A549 (cell line): Measurements from ENCODE around the gene POLR2H. TPM values are rescaled to one million over a fixed set of nuclear protein-coding genes. Genes with fewer than 3 reads are reported as not detected.

Source experiments
- ATAC-seq, 2 experiments: fragments of 200-7000 bp in 1 of 2; fragments of >200 bp in 1 of 2; cut with Nextera tagmentation in 1 of 2; cut with Tn5 transposase in 1 of 2; 3 replicates each; pipeline versions ENCODE4 v1.8.0 to v1.9.1; 2018 to 2020; ENCODE audit warnings: mild to moderate bottlenecking in 1 of 2, moderate library complexity in 1 of 2
- CTCF ChIA-PET: fragments of 300-600 bp; sonication (Branson Sonifier 250); formaldehyde crosslinking; extraction: SDS; loops from one replicate; lab custom pipeline; 2021; ENCODE audit warnings: antibody characterized with exemption, inconsistent platforms; lab: Yijun Ruan, JAX
- POLR2A ChIA-PET: fragments of 350-600 bp; formaldehyde crosslinking; extraction: SDS; loops from one replicate; lab custom pipeline; 2021; ENCODE audit warnings: antibody characterized with exemption, inconsistent platforms; lab: Yijun Ruan, JAX
- DNase-seq, 2 experiments: peaks; one replicate each; pipeline versions ENCODE4 v3.0.0 to v3.0.0-alpha.2; 2011 to 2016; ENCODE audit warnings: low read depth in 1 of 2, low spot score in 1 of 2
- FAIRE-seq: peaks from 2 replicates; lab custom pipeline; 2011; peaks lifted over from hg19 to GRCh38; lab: Jason Lieb, UNC
- H3K27ac ChIP-seq, 2 experiments: fragments of >200 bp; sonication (Bioruptor Twin); formaldehyde crosslinking; 3 replicates each; pipeline ENCODE4 v1.5.1; 2016 to 2017
- H3K4me1 ChIP-seq: fragments of >200 bp; sonication (Bioruptor Twin); formaldehyde crosslinking; 3 replicates; pipeline ENCODE4 v1.6.1; 2016
- H3K4me2 ChIP-seq: fragments of >200 bp; sonication (Bioruptor Twin); formaldehyde crosslinking; 3 replicates; pipeline ENCODE4 v1.6.1; 2016
- H3K4me3 ChIP-seq: fragments of >200 bp; sonication (Bioruptor Twin); formaldehyde crosslinking; 3 replicates; pipeline ENCODE4 v1.5.1; 2016
- H3K9me3 ChIP-seq: fragments of >200 bp; sonication (Bioruptor Twin); formaldehyde crosslinking; 3 replicates; pipeline ENCODE4 v1.6.1; 2016
- CHD4 ChIP-seq: fragments of 200-600 bp; sonication (generic); IDR thresholded peaks from 2 replicates; pipeline ENCODE4 v1.6.1; 2016; ENCODE audit warnings: antibody characterized with exemption, mild to moderate bottlenecking, borderline replicate concordance
- CTCF ChIP-seq: fragments of >200 bp; sonication (Bioruptor Twin); formaldehyde crosslinking; IDR thresholded peaks from 3 replicates; pipeline ENCODE4 v1.5.1; 2016
- EHF ChIP-seq: fragments of 250-450 bp; sonication (Bioruptor Pico); IDR thresholded peaks from 2 replicates; pipeline ENCODE4 v1.5.0; 2020; ENCODE audit warnings: mild to moderate bottlenecking
- EHMT2 ChIP-seq: fragments of 200-600 bp; sonication (generic); IDR thresholded peaks from 2 replicates; pipeline ENCODE4 v1.6.1; 2016; ENCODE audit warnings: antibody characterized with exemption, low read depth, mild to moderate bottlenecking, moderate library complexity
- EP300 ChIP-seq, 2 experiments: fragments of >200 bp; sonication (Bioruptor Twin); formaldehyde crosslinking; IDR thresholded peaks; 2 replicates in 1 of 2; 3 replicates in 1 of 2; pipeline ENCODE4 v1.6.1; 2016 to 2017
- ESRRA ChIP-seq: fragments of 150-350 bp; IDR thresholded peaks from 2 replicates; pipeline ENCODE4 v1.6.1; 2014; ENCODE audit warnings: mild to moderate bottlenecking, low read length, borderline replicate concordance
- FOSL2 ChIP-seq, 2 experiments: fragments of 450-650 bp in 1 of 2; fragments of >200 bp in 1 of 2; sonication (Bioruptor Twin) in 1 of 2; formaldehyde crosslinking; IDR thresholded peaks; 2 replicates each; pipeline versions ENCODE4 v1.5.0 to v1.6.1; 2016 to 2020; ENCODE audit warnings: mild to moderate bottlenecking in 1 of 2, moderate library complexity in 1 of 2
- FOXS1 ChIP-seq: fragments of 250-450 bp; sonication (Bioruptor Pico); IDR thresholded peaks from 2 replicates; pipeline ENCODE4 v1.5.0; 2020; ENCODE audit warnings: mild to moderate bottlenecking, moderate library complexity
- HDAC2 ChIP-seq: fragments of 200-600 bp; sonication (generic); IDR thresholded peaks from 2 replicates; pipeline ENCODE4 v1.6.1; 2016
- HOXB13 ChIP-seq: fragments of 250-450 bp; sonication (Bioruptor Pico); IDR thresholded peaks from 2 replicates; pipeline ENCODE4 v1.5.0; 2020; ENCODE audit warnings: low read depth, mild to moderate bottlenecking, moderate library complexity
- HOXB5 ChIP-seq: fragments of 250-450 bp; sonication (Bioruptor Pico); IDR thresholded peaks from 2 replicates; pipeline ENCODE4 v1.5.0; 2020; ENCODE audit warnings: mild to moderate bottlenecking, moderate library complexity
- JUNB ChIP-seq: fragments of >200 bp; sonication (Bioruptor Twin); formaldehyde crosslinking; IDR thresholded peaks from 2 replicates; pipeline ENCODE4 v1.6.1; 2016
- MAFK ChIP-seq: fragments of 450-650 bp; IDR thresholded peaks from 2 replicates; pipeline ENCODE4 v1.6.1; 2014; ENCODE audit not compliant: partially characterized antibody
- REST ChIP-seq: fragments of 200-600 bp; sonication (generic); IDR thresholded peaks from 2 replicates; pipeline ENCODE4 v1.6.1; 2016; ENCODE audit warnings: antibody characterized with exemption, mild to moderate bottlenecking, moderate library complexity
- RNF2 ChIP-seq: fragments of 200-600 bp; sonication (generic); IDR thresholded peaks from 2 replicates; pipeline ENCODE4 v1.6.1; 2016; ENCODE audit warnings: low read depth, mild to moderate bottlenecking, antibody characterized with exemption, moderate library complexity, borderline replicate concordance
- SMC3 ChIP-seq: fragments of >200 bp; sonication (Bioruptor Twin); formaldehyde crosslinking; IDR thresholded peaks from 3 replicates; pipeline ENCODE4 v1.6.1; 2018; ENCODE audit warnings: inconsistent platforms
- ZFP36 ChIP-seq: fragments of 450-650 bp; IDR thresholded peaks from 2 replicates; pipeline ENCODE4 v1.6.1; 2014; ENCODE audit warnings: borderline replicate concordance; ENCODE audit not compliant: partially characterized antibody
- ZNF302 ChIP-seq: fragments of 250-450 bp; sonication (Bioruptor Pico); IDR thresholded peaks from 2 replicates; pipeline ENCODE4 v1.9.0; 2021; ENCODE audit warnings: inconsistent platforms, mild to moderate bottlenecking, moderate library complexity
- ZSCAN20 ChIP-seq: fragments of 250-450 bp; sonication (Bioruptor Pico); IDR thresholded peaks from 2 replicates; pipeline ENCODE4 v1.8.0; 2022; ENCODE audit warnings: mild to moderate bottlenecking, moderate library complexity
- WGBS: methylation state at CpG from one replicate; pipeline ENCODE4 v1.1.6; 2017; ENCODE audit errors: missing lambda C conversion rate; 5-methylcytosine and 5-hydroxymethylcytosine counted together
- polyA plus RNA-seq, 4 experiments: library from polyadenylated mRNA; depleted of rRNA in 3 of 4; stranded (reverse); fragments of >200 nt; fragmentation: RNase III in 1 of 4; extraction: RNeasy Plus Mini Kit Qiagen cat#74134 plus additional on column Dnase treatment in 1 of 4; gene quantifications; 2 replicates in 3 of 4; 3 replicates in 1 of 4; pipeline ENCODE4 v1.2.3, GENCODE V29; 2011 to 2017

Gene POLR2H
- polyA plus RNA-seq, 2 of the 4 experiments (the other 2 are of a cell fraction) = 104 to 127 TPM

- FAIRE-seq (no peak), ATAC-seq (no peak)
- CTCF ChIA-PET = no interaction called here
- TF ChIP-seq JUNB (no peak), HOXB5 (no peak), SMC3 (no peak), HDAC2 (no peak), HOXB13 (CRISPR knock-in tag) (no peak), REST (no peak), EHMT2 (no peak)
- TF ChIP-seq, all 56 proteins: peak for 0
- 91% methylated on average over 10 of the region's 12 CpGs for WGBS
- Histone ChIP-seq H3K9me3 (no peaks in the 10 kb centered on the region), H3K4me1 (peaks cover 11% of the 10 kb centered on the region; the same call in 2 of the 3 replicates), H3K4me2 (no peak overlapping the region), H3K27ac (no peak overlapping the region), H3K4me3 (no peak overlapping the region)
- DNase-seq = no peak
- POLR2A ChIA-PET = no interaction called here
Measured at GRCh38 chr3:184358124-184358767, 3.3 kb upstream of the POLR2H start.

- TF ChIP-seq ZSCAN20 (CRISPR knock-in tag) (no peak), EP300 (IDR thresholded peaks at IDR 0.05) (no peak), FOSL2 (IDR thresholded peaks at IDR 0.05) (no peak), FOSL2 (CRISPR knock-in tag; IDR thresholded peaks at IDR 0.05) (no peak), ZFP36 (no peak), EHF (CRISPR knock-in tag) (no peak), MAFK (no peak), CTCF (no peak), CHD4 (no peak), RNF2 (no peak), ESRRA (no peak), FOXS1 (no peak)
- ATAC-seq (no peak), DNase-seq (no peak), FAIRE-seq (no peak)
- ChIA-PET CTCF (interaction anchor here (0.7 to 0.8 kb wide), 2 partner anchors 184 to 185 kb away, joined by 4 read pairs; no protein-coding TSS in a partner anchor), POLR2A (no interaction called here)
- Histone ChIP-seq H3K27ac (no peak overlapping the region), H3K4me2 (no peak overlapping the region), H3K4me3 (no peak overlapping the region), H3K4me1 (peaks cover 11% of the 10 kb centered on the region), H3K9me3 (no peaks in the 10 kb centered on the region)
- 91% methylated on average over 9 of the region's 14 CpGs for WGBS
Measured at GRCh38 chr3:184358921-184359350, 2.6 kb upstream of the POLR2H start.

- H3K27ac ChIP-seq = no peak overlapping the region
- no CpG with 5 or more reads among the region's 9 CpGs for WGBS
- DNase-seq (no peak), ATAC-seq (no peak), FAIRE-seq (no peak)
- CTCF ChIA-PET = interaction anchor here (0.6 to 1.6 kb wide), 5 partner anchors 12 to 185 kb away, joined by 3 to 6 read pairs (median 4); no protein-coding TSS in a partner anchor
- H3K9me3 ChIP-seq = no peaks in the 10 kb centered on the region
- H3K4me1 ChIP-seq = peaks cover 18% of the 10 kb centered on the region
- H3K4me2 ChIP-seq = no peak overlapping the region
- no peak overlapping the region for H3K4me3 ChIP-seq
- TF ChIP-seq EHF (CRISPR knock-in tag) = no peak
- TF ChIP-seq ZSCAN20 (CRISPR knock-in tag) = no peak
- no peak for TF ChIP-seq ZNF302 (CRISPR knock-in tag)
- POLR2A ChIA-PET = no interaction called here
Measured at GRCh38 chr3:184359610-184360009, 1.9 kb upstream of the POLR2H start.
